Right atrium auricular region (tissue), 2 donors: ENCODE results near the gene NELL1. TPM values are rescaled to one million over a fixed set of nuclear protein-coding genes. Genes with fewer than 3 reads are reported as not detected.

Source experiments
- DNase-seq: peaks from one replicate; pipeline ENCODE4 v3.0.0-alpha.2; 2019; ENCODE audit warnings: low spot score
- H3K27ac ChIP-seq, 2 donors: fragments of 200-600 bp; sonication (generic); 1 replicate in 1 of 2; 2 replicates in 1 of 2; pipeline ENCODE4 v1.5.1; 2016 to 2019
- H3K27me3 ChIP-seq, 2 donors: fragments of 200-600 bp; sonication (generic); one replicate each; pipeline versions ENCODE4 v1.5.1 to v1.6.0; 2017 to 2019
- H3K36me3 ChIP-seq: fragments of 200-600 bp; sonication (generic); one replicate; pipeline ENCODE4 v1.5.1; 2016
- H3K4me1 ChIP-seq, 2 donors: fragments of 200-600 bp; sonication (generic); one replicate each; pipeline versions ENCODE4 v1.5.1 to v1.6.0; 2017 to 2019
- H3K4me3 ChIP-seq, 2 donors: fragments of 200-600 bp; sonication (generic); 1 replicate in 1 of 2; 2 replicates in 1 of 2; pipeline ENCODE4 v1.5.1; 2017 to 2019; ENCODE audit warnings: mild to moderate bottlenecking in 1 of 2, moderate library complexity in 1 of 2
- H3K9me3 ChIP-seq, 2 donors: fragments of 200-600 bp; sonication (generic); one replicate each; pipeline ENCODE4 v1.5.1; 2019
- CTCF ChIP-seq, 2 donors: fragments of 200-600 bp; sonication (generic); IDR thresholded peaks; one replicate each; pipeline ENCODE4 v1.5.1; 2019; ENCODE audit warnings: antibody characterized with exemption in 2 of 2
- total RNA-seq, 2 donors: library from RNA; depleted of rRNA; stranded (reverse); fragments of >200 nt; gene quantifications; one replicate each; pipeline ENCODE4 v1.1.0, GENCODE V29; 2016

Gene NELL1
- total RNA-seq, 2 donors from 2014 or later = not detected

- Histone ChIP-seq H3K27ac (no peak overlapping the region), H3K27me3 (no peaks in the 10 kb centered on the region), H3K9me3 (no peaks in the 10 kb centered on the region), H3K36me3 (no peaks in the 10 kb centered on the region), H3K4me3 (no peak overlapping the region), H3K4me1 (no peaks in the 10 kb centered on the region)
- DNase-seq = no peak
- no peak for TF ChIP-seq CTCF (IDR thresholded peaks at IDR 0.05)
Measured at GRCh38 chr11:21088930-21089329, 419.5 kb downstream of the NELL1 start.

GRCh38 chr11:21104641-21105040 is 435.3 kb downstream of the NELL1 start:
- TF ChIP-seq CTCF (IDR thresholded peaks at IDR 0.05) = no peak
- no peaks in the 10 kb centered on the region for H3K4me1 ChIP-seq
- H3K27me3 ChIP-seq = no peaks in the 10 kb centered on the region
- no peak overlapping the region for H3K27ac ChIP-seq
- no peaks in the 10 kb centered on the region for H3K36me3 ChIP-seq
- no peak for DNase-seq
- no peak overlapping the region for H3K4me3 ChIP-seq
- no peaks in the 10 kb centered on the region for H3K9me3 ChIP-seq

GRCh38 chr11:21105196-21105917 is 436.0 kb downstream of the NELL1 start:
- H3K27me3 ChIP-seq = no peaks in the 10 kb centered on the region
- no peak overlapping the region for H3K4me3 ChIP-seq
- no peak for DNase-seq
- no peak for TF ChIP-seq CTCF (IDR thresholded peaks at IDR 0.05)
- H3K27ac ChIP-seq = no peak overlapping the region
- no peaks in the 10 kb centered on the region for H3K4me1 ChIP-seq
- no peaks in the 10 kb centered on the region for H3K36me3 ChIP-seq
- no peaks in the 10 kb centered on the region for H3K9me3 ChIP-seq

GRCh38 chr11:21109341-21109740 is 440.0 kb downstream of the NELL1 start:
- Histone ChIP-seq H3K4me1 (no peaks in the 10 kb centered on the region), H3K9me3 (no peaks in the 10 kb centered on the region), H3K4me3 (no peak overlapping the region), H3K27ac (no peak overlapping the region), H3K36me3 (no peaks in the 10 kb centered on the region), H3K27me3 (no peaks in the 10 kb centered on the region)
- no peak for TF ChIP-seq CTCF (IDR thresholded peaks at IDR 0.05)
- DNase-seq = no peak

- no peaks in the 10 kb centered on the region for H3K9me3 ChIP-seq
- H3K27ac ChIP-seq = no peak overlapping the region
- H3K36me3 ChIP-seq = no peaks in the 10 kb centered on the region
- no peak overlapping the region for H3K4me3 ChIP-seq
- no peaks in the 10 kb centered on the region for H3K27me3 ChIP-seq
- no peak for TF ChIP-seq CTCF (IDR thresholded peaks at IDR 0.05)
- no peak for DNase-seq
- no peaks in the 10 kb centered on the region for H3K4me1 ChIP-seq
Measured at GRCh38 chr11:21110415-21110814, 441.0 kb downstream of the NELL1 start.

- H3K27me3 ChIP-seq = no peaks in the 10 kb centered on the region
- H3K9me3 ChIP-seq = no peaks in the 10 kb centered on the region
- H3K4me1 ChIP-seq = no peaks in the 10 kb centered on the region
- H3K36me3 ChIP-seq = no peaks in the 10 kb centered on the region
- DNase-seq = no peak
- H3K4me3 ChIP-seq = no peak overlapping the region
- no peak overlapping the region for H3K27ac ChIP-seq
- TF ChIP-seq CTCF (IDR thresholded peaks at IDR 0.05) = no peak
Measured at GRCh38 chr11:21113876-21114275, 444.5 kb downstream of the NELL1 start.
